HG03558 (cell line): ENCODE measurements around the gene FAM156A.
"Not testable (repeated sequence)": the region's sequence is repeated elsewhere in the genome, so short reads cannot be mapped to it uniquely, and the experiment has no call there.

ENCODE experiments used
- ATAC-seq: cut with Tn5 transposase; IDR thresholded peaks from one replicate; pipeline ENCODE4 v1.9.1; 2021; ENCODE audit warnings: moderate number of reproducible peaks; ENCODE audit not compliant: unreplicated experiment; ENCODE audit errors: extremely low read depth

The FAM156A gene, protein sequence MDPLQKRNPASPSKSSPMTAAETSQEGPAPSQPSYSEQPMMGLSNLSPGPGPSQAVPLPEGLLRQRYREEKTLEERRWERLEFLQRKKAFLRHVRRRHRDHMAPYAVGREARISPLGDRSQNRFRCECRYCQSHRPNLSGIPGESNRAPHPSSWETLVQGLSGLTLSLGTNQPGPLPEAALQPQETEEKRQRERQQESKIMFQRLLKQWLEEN

DNA sequence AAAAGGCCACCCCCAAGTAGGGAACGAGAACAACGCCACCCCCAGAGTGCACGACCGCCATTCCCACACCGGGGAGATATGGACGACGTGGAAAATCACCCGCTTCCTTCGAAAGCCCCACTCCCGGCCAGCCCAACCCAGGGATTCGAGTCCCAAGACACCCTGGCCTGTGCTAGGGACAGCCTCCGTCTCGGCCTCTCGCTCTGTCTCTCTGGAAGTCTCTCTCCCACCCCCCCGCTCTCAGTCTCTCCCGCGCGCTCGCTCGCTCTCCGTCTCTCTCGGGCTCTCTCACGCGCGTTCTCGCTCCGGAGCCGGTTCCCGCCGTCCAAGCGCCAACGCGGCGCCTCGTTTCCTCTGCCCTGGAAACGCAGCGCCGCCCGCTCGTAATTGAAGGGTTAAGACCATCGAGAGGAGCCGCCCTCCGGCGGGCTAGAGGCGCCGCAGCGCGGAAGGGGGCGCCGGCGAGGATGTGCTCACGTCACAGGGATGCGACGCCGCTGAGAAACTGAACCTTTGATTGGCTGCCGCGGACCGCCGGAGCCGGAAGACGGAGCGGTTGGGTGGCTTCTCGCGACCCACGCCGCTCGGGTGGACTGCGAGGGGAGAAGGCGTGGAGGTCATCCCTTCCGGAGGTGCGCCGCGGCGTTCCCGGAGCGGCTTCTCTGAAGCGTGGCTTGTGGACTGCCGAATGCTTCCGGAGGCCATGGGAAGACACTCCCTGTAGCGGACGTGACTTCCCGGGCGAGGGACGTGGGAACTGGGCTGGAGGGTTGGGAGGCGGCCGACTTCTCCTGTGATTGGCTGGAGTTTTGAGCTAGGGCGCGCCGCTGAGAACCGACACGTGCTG, at the start of gene FAM156A:
TSS of gene FAM156A (minus strand) at position 406 of the 847 bp plus-strand sequence. CDS start 9,930 bp downstream, outside the sequence.
- not testable (repeated sequence) for ATAC-seq

- no peak for ATAC-seq
These were observed 47.0 kb upstream of the FAM156A start for GRCh38 chrX:53005327-53005726.

DNA sequence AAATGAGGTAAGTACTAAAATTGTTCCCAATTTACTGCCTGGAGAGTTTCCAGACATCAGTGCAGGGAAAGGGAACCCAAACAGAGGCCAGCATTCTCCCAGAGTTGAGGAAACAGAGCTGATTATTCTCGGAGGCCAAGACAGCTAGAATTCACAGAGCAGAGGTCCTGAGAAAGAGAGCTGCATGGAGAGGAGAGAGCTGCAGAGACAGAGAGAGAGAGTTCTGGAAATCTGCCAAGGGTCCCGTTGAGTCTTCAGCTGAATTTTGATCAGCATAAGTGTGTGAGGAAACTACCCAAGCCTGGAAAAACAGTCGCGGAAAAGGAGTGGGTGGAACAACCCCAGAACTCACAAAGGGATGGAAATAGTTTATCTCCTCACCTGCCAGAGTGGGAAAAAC, 46.5 kb upstream of the FAM156A start:
- ATAC-seq = no peak

GRCh38 chrX:53004038-53004437, 45.7 kb upstream of the FAM156A start:
- no peak for ATAC-seq

DNA sequence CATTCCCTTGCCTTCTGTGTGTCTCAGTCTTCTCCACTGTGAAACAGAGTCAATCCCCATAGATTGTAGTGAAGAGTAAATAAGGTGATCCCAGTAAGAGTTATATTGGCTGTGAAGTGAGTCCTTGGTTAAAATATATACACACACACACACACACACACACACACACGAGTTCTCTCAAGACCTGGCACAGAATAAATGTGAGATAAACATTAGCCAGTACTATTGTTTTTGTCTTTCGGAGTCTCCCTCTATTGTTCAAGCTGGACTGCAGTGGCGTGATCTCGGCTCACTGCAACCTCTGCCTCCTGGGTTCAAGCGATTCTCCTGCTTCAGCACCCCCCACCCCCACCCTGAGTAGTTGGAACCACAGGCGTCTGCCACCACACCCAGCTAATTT, 44.8 kb upstream of the FAM156A start:
- no peak for ATAC-seq

GRCh38 chrX:53001958-53002357, 43.6 kb upstream of the FAM156A start:
- no peak for ATAC-seq

DNA sequence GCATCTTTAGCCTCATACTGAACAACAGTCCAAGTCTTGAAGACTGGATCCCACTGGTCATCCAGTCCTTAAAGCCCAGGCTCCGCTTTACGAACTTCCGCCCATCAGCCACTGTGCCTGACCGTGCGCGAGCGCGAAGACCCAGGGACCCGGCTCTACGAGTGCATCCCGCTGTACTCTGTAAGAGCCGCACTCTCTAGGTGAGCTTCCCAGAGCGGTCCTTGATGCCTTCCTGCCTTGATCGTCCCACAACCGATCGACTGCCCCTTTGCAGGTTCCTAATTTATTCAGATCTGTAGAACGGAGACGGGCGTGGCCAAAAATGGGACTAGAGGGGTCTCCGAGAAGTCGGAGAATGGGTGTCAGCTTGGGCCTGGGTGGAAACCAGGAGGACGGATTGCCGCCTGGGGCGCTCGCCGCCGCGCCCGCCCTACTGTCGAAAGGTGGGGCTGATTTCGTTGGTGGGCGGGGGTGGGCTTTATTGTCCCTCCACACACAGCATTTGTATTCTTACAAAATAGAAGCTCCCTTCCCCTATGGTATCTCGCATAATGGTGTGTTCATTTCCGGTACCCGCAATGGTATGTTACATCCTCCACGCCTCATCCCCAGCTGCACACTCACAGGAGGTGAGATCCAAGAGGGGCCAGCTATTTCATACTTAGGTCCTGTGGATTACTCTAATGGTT, 42.3 kb upstream of the FAM156A start:
- ATAC-seq = no peak

- no peak for ATAC-seq
These were observed 37.6 kb upstream of the FAM156A start for GRCh38 chrX:52995987-52996331.

- peak; percentile 87 for ATAC-seq
These were observed 37.0 kb upstream of the FAM156A start for GRCh38 chrX:52995135-52995986.

- ATAC-seq = no peak
These were observed 32.5 kb upstream of the FAM156A start for GRCh38 chrX:52990848-52991247.

DNA sequence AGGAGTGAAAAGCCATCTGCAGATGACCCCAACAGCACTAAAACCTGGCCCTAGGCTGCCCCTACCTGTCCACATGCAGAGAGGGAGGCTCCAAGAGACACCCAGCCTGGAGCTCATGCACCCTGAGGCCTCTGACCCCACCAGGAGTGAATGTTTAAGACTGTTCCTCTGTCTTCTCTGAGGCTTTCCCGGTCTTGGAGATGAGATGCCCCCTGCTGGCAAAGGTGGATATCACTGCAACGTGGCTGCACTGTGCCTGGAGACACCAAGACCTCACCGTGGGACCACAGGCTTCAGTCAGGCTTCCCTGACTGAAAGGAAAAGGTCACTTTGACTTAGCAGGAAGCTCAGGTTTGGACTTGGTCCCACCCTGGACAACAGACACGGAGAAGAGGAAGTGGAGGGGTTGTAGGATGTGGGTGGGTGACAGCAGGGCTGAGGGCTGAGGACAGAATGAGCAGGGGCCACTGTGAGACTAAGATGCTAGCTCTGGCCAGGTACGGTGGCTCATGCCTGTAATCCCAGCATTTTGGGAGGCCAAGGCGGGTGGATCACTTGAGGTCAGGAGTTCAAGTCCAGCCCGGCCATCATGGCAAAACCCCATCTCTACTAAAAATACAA, 31.8 kb upstream of the FAM156A start:
- ATAC-seq = not testable (repeated sequence)

DNA sequence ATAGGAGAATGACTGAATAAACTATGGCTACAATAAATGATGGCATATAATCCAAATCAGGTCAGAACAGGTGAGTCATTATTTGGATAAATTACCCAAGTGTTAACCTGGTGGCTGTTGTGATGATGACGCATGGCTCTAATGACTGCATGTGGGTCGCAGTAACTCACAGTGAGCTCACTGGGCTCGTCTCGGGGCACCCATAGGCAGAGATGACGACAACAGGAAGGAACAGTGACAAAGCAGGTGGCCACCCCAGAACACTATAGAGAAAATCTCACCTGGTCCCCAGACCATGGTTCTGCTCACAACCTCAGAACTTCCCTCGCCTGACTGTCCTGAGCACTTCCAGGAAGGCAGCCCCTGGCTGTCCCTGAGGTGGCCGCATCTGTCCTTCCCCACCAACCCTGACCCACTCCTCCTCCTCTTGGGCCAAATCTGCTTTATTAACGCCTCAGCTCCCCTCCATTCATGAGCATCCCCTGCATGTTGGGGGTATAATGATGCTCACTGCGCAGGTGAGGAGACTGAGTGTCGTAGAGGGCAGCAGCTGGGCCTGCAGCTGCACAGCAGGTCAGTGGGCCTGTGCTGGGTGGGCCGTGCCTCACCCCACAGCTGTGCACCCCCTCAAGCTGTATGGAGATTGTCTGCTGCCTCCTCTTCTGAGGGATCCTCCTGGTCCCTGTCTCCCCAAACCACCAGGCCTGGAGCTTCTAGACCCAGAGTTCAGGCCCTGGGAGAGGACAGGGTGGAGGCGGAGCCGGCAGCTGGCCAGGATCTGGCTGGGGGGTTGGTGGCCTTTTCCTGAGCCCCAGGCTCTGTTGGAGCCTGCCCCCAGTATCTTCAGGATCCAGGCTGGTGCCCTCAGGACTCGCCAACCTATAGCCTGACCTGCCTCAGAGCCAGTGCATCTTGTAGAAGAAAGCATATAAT, 30.9 kb upstream of the FAM156A start:
- no peak for ATAC-seq

DNA sequence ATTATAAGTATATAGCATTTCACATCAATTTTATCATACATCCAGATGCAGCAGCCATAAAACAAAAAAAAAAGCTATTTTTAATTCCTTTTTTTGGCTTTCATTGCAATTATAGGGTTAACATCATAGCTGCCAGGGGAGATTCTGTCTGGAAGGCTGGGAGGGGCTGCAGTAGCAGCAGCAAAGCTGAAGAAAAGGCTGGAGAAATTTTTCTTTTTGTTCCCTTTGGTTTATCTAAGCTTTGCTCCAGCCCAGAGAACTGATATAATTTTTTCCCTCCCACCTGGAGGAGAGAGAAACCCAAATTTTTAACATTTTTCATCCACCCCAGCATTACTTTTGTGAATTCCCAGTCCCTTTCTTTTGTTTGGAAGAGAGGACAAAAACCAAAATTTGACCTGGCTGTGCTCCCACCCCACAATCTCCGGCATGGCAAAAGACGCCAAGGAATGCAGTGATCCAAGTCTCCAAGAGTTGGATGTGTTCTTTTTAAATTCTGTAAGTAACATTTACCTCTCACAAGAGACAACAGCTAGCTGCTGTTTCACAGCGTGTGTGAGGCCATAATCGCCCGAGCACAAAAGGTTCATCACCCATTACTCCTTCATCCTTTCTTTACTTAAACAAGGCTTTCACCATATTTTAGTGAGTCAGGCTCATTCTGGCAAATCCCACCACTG, 25.1 kb upstream of the FAM156A start:
- no peak for ATAC-seq

DNA sequence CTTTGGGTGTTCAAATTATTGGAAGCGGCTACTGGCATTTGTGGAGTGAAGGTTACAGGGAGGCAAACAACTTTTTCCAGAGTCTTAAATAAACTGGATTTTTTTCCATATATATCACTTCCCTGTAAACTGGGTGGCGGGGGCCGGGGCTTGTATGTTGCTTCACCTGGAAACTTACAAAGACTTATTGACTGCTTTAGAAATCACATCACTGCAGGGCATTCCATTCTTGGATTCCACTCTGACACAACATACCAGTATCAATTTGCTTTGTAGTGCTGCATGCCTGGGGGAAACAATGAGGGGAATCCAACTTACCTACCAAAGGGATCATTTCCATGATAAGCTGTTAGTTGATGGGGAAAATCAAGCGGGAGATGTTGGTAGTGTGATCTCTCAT, 21.7 kb upstream of the FAM156A start:
- no peak for ATAC-seq

DNA sequence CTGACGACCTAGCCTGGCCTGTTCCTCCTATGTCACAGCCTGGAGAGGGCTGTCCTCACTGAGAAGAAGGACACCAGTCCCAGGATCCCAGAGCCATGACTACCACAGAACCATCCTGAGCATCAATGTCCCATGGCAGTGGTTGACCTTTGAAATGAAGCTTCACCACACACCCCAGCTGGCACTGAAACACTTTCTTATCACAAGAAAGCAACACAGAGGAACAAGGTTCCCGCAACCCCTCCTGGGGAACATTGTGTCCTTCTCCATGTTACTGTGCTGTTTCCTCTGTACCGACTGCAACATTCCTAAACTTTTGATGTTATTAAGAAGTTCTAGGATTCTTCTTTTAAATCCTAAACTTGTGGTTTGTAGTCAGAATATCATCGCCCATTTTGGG, 21.2 kb upstream of the FAM156A start:
- no peak for ATAC-seq

DNA sequence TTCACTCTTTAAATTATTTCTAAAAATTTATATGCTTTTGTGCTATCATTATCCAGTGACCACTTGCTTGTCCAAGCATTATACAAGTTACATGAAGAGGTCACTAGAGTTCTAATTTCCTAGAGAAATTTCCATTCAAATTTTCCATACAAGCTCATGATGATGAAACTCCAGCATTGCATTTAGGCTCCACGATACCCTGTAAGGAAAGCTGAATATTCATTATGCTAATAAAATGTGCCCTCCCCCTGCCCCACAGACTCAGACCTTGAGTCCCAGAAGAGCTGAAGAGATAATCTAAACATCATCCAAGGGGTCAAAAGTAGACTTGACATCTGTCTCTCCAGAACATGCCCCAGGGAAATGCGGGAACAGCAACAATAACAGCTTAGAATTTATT, 19.6 kb upstream of the FAM156A start:
- ATAC-seq = no peak

DNA sequence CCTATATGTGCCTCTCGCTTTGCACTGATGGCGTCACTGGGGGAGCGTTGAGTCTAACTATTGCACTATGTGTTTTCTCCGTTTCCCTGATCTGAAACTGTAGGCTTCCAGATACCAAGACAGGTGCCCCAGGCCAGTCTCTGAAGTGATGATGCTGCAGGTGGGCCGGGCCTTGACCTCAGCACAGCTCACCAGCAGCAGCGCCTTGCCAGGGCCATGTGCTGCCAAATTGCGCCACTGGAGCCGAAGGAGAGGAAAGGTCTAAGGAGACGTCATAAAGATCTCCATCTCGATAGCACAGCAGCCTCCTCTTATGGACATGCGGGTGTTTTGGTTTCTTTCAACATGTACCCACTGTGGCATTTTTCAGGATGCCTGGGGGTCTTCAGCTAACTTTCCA, 17.3 kb upstream of the FAM156A start:
- ATAC-seq = not testable (repeated sequence)

- ATAC-seq = not testable (repeated sequence)
These were observed 16.1 kb upstream of the FAM156A start for GRCh38 chrX:52974336-52974992.
